HG03139 (cell line): Measurements from ENCODE around the gene VHLL.
"Not testable (repeated sequence)": the region's sequence is repeated elsewhere in the genome, so short reads cannot be mapped to it uniquely, and the experiment has no call there.

Experiments used
- ATAC-seq: cut with Tn5 transposase; IDR thresholded peaks from one replicate; pipeline ENCODE4 v1.9.1; 2021; ENCODE audit not compliant: unreplicated experiment

VHLL gene

DNA sequence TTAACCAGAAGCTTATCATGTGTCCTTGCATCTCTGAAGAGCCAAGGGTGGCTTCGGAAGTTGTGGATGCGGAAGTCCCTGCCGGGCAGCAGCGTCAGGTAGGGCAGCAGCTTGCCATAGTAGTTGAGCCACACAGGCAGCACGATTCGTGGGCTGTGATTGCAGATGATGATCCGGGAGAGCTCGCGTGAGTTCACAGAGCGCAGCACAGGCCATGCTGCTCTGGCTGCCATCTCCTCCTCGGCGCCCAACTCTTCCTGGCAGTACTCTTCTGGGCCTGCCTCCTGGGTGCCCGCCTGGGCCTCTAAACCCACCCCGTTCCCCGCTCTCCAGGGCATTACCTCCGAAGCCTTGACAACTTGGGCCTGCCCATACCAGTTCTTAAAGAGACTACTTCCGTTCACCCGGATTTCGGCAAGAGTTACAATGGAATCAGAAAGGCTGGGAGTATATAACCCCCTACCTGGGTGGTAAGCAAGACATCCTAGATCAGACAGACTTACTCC, at the start of gene VHLL:
TSS of gene VHLL (minus strand) at position 456 of the 506 bp plus-strand sequence. CDS start at position 338, 118 bp downstream.
- no peak for ATAC-seq

DNA sequence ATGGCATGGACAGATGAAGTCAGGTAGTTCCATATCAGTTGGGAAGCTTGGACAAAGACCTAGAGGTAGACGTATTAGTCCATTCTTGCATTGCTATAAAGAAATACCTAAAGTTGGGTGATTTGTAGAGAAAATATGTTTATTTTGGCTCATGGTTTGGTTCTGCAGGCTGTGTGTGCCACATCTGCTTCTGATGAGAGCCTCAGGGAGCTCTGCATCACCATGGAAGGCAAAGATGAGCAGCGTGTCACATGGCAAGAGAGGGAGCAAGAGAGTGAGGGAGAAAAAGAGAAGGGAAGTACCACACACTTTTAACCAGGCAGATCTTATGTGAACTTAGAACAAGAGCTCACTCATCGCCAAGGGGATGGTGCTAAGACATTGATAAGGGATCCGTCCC, 48.2 kb upstream of the VHLL start:
- ATAC-seq = no peak

DNA sequence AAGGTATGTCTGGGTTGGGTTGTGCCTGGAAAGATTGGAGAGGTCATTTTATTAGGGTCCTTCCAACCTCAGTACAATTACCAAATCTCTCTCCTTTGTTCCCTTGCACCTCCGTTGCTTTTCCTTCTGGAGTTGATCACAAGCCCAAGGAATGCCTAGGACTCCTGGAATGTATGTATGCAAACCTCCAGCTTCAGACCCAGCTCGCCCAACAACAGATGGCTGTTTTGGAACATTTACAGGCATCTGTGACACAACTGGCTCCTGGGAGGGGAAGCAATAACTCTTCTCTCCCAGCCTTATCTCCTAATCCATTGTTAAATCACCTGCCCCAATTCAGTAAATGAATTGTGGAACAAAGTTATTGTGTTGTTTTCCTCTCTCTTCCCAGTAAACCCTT, 47.5 kb upstream of the VHLL start:
- ATAC-seq = no peak

DNA sequence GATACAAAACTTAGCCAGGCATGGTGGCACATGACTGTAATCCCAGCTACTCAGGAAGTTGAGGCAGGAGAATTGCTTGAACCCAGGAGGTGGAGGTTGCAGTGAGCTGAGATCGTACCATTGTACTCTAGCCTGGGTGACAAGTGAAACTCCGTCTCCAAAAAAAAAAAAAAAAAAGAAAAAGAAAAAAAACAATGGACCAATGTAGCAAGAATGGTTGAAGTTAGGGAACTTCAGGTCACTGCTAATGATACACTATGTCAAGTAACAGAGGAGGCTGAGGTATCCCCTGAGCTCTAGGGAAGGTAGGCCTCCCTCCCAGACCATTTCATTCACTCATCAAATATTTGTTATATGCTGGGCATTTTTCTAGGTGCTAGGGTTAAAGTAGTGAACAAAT, 46.9 kb upstream of the VHLL start:
- not testable (repeated sequence) for ATAC-seq

DNA sequence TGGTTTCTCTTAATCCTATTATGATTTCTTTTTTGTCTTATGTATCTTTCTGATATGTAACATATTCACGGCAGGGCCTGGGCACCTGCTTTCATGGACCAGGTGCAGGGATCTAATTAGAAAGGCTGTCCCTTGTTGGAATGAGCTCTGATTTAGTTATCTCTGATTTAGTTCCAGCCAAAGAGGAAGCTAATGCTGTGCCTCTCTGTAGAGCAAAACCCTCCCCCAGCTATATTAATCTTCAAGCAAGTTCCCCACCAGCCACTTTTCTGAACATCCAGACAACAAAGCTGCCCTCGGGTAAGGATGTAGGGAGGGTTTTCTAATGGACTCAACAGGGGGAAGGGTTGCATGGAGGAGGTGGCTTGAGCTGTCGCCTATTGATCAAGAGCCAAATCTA, 45.3 kb upstream of the VHLL start:
- no peak for ATAC-seq

DNA sequence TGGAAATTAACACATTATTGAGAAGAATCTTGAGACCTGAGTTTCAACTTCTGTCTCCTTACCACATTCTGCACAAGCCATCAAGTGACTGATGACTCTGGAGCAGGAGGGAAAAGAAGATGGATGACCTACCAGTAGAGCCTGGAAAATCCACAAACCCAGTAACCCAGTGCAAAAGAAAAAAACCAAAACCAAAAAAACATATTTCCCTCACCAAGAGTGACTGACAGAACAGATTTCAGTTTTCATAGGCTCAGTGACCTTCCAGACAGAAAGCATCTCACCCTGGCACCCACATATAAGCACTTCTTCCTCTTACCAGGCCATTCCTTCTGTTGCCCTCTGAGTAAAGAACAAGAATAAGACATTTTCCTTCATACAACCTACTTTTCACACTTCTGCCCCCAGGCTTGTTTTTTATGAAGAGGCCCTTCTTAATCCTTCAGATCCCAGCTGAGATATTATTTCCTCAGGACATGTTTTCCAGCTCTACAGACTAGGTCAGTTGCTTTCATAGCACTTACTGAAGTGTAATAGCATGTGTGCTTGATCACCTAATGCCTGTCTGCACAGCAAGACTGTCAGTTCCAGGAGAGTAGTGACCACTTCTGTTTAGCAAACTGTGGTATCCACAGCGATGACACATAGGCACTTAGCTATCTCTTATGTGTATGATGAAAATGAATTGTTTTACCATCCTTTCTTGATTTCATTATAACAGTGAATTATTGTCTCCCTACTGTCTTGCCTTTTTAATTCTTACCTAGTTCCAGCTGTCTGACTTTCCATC, 43.3 kb upstream of the VHLL start:
- ATAC-seq = no peak

DNA sequence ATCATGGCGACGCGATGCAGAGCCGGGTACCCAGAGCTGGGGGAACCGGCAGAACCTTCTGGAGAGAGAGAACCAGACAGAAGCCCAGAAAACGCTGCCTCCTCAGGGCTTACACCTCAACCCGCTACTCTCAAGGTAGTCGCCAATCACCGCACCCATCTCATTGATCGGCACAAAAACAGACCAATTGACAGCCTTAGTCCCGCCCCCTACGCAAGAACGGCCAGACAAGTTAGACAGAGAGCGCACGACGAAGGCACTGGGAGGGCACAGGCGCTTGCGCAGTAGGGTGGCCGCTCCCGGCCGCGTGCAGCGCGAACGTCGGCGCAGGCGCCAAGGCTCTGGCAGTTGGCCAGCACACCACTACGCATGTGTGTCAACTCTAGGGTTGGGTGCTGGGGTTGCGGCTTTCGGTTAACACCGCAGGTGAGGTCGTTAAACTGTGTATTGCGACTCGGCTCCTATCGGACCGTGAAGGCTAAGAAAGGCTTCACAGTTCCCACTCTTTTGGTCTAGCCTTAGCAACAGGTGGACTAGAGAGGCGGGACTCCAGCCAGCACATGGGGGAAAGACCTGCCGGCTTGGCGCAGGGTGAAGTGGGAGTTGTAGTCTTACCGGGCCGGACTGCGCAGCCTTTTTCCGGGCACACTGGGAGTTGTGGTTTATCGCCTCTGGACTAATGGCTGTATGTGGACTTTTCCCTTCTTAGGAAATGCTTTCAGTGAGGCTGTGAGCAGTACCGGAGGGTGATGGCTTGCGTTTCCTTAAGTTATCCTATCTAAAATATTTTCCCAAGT, 39.3 kb upstream of the VHLL start, which contains the start of the genes CCT3 and TSACC:
TSS of gene CCT3 (minus strand) at position 113 of the 797 bp plus-strand sequence. CDS start at position 5, 108 bp downstream.
TSS of gene TSACC (plus strand) at position 347 of the 797 bp plus-strand sequence. CDS start 1,232 bp downstream, outside the sequence.
- peak; percentile 86 for ATAC-seq

DNA sequence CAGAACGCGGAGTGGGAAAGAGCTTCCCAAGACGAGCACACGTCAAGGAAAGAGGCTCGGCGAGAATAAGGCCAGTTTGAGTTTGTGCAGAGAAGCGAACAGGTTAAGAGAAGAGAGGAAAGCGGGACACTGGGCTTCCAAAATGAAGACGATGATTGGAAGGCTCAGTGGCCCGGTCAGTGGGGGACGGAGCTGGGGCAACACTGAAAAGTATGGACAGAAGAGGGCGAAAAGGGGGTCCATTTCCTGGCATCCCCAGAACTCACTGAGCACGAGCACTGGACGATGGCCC, 38.7 kb upstream of the VHLL start:
- ATAC-seq = no peak

DNA sequence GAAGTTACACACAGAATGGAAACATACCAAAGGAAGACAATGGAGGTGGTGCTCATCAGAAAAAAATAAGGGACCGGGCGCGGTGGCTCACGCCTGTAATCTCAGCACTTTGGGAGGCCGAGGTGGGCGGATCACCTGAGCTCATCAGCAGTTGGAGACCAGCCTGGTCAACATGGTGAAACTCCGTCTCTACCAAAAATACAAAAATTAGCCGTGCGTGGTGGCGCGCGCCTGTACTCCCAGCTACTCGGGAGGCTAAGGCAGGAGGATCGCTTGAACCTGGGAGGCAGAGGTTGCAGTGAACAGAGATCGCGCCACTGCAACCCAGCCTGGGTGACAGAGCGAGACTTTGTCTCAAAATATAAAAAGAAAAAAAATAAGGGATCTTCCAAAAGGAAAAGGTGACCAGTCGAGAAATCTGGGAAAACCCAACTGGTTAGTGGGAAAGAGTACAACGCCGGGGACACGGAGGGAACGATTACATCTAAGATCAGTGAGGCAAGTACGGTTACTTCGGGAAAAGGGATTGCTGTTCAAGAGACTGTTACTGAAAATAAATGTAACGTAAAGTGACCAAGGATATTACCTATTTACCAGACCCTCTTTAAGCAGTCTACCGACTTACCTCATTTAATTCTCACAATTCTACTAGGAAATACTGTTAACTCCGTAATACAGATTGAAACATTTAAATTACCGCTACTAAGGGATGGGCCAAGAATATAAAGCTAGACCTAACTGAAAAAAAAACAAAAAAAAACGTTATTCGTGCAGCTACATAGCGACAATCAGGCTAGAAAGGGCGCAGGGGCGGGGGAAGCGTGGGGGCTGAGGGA, 38.2 kb upstream of the VHLL start:
- ATAC-seq = no peak

DNA sequence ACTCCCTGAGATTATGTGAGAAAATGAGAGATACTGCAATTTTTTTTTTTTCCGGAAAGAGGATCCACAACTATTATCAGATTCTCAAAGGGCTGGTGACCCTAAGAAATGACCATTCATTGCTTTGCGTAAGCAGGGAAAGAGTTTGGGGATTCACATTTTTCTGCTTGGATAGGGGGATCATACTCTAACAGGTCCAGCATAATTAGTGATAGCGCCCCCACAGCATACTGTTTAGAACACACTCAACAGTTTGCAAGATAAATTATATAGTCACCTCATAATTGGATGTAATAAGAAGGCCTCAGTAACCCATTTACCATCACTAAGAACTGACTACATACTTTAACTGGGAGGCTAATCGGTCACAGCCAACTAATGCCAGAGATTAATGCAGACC, 37.1 kb upstream of the VHLL start:
- ATAC-seq = no peak

DNA sequence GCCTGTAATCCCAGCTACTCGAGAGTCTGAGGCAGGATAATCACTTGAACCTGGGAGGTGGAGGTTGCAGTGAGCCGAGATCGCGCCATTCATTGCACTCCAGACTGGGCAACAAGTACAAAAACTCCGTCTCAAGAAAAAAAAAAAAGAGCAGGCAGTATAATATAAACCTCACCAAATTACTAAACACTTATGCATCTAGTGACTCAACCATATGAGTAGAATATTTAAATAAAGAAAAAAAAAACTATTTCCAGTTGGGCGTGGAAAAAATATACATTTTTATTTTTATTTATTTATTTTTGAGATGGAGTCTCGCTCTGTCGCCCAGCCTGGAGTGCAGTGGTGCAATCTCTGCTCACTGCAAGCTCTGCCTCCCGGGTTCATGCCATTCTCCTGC, 24.1 kb upstream of the VHLL start:
- ATAC-seq = not testable (repeated sequence)

DNA sequence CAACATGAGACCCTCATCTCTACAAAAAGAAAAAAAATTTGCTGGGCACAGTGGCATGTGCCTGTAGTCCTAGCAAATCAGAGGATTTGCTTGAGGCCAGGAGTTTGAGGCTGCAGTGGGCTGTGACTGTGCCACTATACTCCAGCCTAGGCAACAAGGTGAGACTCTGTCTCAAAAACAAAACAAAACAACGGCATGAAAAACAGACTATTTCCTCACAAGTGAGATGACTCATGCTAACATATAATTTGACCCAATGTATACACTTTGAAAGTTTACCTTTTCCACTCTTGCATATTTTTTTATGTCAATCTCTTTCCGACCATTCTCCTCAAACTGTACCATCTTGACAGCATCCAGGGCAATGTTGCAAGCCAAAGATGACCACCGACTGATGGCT, 21.5 kb upstream of the VHLL start:
- no peak for ATAC-seq

DNA sequence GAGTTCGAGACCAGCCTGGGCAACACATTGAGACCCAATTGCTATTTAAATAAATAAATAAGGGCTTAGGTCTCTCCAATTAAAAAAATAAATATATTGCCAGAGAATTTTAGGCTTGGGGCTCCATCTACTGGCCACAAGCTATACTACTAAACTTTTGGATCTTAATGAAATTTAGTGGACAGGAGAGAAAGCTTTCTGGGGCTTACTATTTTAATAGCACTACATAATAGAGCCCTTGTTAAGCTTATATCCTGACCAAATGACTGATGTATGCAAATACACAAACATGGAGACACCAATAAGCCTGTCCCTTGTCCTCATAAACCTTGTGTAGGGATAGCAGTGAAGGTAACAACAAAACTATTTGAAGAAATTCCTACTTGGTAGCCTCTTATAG, 20.6 kb upstream of the VHLL start:
- no peak for ATAC-seq

DNA sequence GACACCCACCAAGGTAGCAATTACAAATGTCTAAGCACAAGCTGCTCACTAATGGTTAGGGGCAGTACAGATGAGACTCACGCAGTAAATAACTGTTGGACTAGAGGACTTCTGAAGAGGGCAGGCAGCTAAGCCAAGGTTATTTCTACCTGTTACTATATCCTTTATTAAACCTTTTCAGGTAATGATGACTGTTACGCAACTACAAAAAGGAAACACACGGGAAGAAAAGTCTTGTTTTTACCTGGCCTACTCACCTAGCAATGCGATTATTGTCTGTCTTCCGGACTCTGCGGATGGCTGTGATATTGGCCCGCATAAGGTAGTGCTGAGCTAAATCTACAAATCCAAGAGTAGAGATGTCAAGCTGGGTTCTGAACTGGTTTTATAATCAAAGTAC, 17.8 kb upstream of the VHLL start:
- no peak for ATAC-seq

DNA sequence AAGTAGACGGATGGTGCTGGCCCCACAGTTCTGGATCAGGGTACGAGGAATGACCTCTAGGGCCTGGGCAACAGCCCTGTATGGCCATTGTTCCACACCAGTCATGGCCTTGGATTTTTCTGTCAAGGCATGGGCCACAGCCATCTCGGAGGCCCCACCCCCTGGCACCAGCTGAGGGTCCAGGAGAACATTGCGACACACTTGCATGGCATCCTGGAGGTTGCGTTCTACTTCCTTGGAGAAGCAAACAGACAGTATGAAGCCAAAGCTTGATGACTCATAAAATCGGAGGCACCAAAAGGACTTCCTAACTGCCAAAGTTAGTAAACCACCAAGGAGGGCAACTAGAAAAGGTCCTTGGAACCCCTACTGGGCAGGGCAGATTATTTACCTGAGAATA, 11.9 kb upstream of the VHLL start:
- ATAC-seq = no peak

DNA sequence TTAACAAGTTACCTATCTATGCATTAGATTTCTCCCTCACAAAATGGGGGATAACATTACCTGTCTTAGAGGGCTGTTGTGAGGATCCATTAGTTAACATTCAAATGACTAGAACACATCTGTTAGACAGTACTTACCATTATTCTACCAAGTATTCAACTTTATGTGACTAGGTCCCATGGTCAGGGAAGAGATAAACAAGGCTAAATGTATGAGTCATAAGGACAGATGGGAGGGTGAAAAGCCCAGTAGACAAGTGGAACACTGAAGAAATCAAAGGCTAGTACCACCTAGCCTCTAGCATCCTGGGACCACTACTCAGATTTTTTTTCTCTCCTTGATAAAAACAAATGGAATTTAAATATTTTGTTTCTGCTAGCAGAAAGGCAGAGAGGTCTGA, 9.0 kb upstream of the VHLL start:
- ATAC-seq = no peak

DNA sequence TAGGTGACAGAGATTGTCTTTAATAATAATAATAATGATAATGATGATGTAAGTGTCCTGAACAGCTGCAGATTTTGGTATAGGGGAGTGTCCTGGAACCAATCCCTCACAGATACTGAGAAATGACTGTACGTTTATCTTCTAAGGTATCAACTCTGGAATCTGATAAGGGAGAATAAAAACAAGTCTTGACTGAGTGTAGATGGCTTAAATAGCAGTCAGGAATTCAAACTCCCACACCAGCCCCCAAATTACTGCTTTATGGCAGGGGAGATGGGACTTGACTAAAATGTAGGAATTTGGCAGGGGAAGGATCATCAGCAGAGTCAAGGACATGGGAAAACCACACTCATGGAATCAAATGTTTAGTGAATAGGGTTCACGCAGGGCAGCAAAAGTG, 6.1 kb upstream of the VHLL start:
- ATAC-seq = no peak

DNA sequence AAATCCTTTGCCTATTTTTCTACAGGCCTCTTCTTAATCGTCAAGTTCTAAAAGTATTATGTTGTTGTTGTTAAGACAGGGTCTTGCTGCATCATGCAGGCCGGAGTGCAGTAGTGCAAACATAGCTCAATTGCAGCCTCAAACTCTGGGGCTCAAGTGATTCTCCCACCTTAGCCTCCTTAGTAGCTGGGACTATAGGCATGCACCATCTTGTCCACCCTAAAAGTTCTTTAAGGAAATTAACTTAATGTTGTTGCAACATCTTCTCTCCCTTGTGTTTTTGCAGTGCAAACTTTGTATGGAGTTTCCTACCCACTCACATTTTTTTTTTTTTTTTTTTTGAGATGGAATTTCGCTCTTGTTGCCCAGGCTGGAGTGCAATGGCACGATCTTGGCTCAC, 4.1 kb upstream of the VHLL start:
- no peak for ATAC-seq

DNA sequence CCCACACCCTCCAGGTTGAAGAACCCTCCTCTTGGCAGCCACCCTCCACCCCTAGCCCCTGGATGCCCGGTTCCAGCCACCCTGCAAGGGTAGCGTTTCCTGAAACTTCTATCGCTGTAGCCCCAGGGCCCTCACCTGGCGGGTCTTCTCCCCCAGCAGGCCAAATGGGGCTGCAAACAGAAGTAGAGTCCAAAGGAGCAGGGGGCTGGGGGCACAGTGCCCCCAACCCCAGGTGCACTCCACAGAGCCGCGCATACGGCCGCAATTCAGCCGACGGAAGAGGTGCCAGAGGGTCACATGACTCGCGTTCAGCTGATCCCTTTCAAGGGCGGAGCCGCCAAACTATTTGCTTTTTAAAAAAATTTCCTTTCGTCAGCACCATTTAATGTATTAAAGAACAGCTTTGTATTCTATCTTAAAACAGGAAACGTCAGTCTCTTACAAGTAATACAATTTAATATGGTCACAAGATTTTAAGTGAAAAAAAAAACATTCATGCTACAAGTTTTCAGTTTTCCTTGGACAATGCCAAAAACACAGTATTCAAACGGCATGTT, 3.6 kb downstream of the VHLL start, which contains the start of gene GLMP:
TSS of gene GLMP (minus strand) at position 289 of the 557 bp plus-strand sequence. CDS start at position 255, 34 bp downstream.
- ATAC-seq = no peak

DNA sequence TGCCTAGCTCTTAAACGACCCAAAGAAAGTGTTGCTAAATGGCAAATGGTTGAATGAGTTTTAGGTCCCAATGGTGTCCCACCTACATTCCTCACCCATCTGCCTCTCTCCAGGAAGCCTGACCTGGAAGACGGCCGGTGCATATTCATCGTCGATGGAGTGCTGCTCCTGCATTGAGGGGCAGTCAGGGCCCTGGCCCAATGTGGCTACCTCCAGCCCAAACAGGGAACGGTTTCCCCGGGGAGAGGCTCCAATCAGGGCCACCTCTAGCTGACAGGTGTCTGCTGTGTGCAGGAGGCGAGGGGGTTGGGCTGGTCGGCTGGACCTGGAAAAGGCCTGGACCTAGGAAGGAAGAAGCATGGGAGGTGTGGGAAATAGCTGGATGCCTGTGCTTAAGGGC, 5.2 kb downstream of the VHLL start:
- ATAC-seq = no peak

DNA sequence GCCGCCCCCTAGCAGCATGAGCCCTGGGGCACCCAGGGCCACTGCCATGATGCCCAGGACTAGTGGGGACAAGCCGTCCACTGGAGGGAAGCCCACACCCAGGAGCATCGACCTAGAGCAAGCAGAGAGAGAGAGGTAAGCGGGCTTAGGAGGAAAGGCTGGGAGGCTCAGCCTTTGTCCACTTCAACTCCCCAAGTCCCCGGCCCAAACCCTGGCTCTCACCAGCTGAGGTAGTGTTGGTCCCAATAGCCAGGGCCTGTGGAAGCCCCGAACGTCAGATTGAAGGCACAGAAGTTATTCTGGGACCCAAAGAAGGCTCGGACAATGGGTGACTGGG, 6.0 kb downstream of the VHLL start:
- ATAC-seq = no peak
